ENCODE measurements around the gene B3GALT2.
A peak's percentile ranks its signal among the peaks of the same experiment; 100 is the strongest.

B3GALT2 gene

DNA sequence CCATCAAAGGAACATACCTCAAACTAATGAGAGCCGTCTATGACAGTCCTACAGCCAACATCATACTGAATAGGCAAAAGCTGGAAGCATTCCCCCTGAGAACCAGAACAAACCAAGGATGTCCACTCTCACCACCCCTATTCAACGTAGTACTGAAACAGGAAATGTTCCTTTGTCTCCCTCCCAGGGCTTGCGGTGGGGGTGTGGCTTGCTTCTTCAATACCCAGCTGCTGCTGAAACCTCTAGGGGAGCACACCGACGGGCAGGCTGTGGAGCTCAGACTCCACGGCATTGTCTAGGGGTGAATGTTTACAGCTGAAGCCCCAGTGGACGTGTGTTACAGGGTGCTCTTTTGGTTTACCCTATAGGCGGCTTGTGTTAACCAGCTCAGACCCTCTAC, 30.5 kb upstream of the B3GALT2 start:
- TF ChIP-seq, protein P1, sequence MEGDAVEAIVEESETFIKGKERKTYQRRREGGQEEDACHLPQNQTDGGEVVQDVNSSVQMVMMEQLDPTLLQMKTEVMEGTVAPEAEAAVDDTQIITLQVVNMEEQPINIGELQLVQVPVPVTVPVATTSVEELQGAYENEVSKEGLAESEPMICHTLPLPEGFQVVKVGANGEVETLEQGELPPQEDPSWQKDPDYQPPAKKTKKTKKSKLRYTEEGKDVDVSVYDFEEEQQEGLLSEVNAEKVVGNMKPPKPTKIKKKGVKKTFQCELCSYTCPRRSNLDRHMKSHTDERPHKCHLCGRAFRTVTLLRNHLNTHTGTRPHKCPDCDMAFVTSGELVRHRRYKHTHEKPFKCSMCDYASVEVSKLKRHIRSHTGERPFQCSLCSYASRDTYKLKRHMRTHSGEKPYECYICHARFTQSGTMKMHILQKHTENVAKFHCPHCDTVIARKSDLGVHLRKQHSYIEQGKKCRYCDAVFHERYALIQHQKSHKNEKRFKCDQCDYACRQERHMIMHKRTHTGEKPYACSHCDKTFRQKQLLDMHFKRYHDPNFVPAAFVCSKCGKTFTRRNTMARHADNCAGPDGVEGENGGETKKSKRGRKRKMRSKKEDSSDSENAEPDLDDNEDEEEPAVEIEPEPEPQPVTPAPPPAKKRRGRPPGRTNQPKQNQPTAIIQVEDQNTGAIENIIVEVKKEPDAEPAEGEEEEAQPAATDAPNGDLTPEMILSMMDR (IDR thresholded peaks at IDR 0.05; ENCODE audit: insufficient read depth, low read depth, low read length, missing control alignments), result no peak
- no peak overlapping the region for H3K4me3 ChIP-seq (ENCODE audit: low read depth, low read length)
- DNase-seq (ENCODE audit: low read depth), result peak; percentile 10

DNA sequence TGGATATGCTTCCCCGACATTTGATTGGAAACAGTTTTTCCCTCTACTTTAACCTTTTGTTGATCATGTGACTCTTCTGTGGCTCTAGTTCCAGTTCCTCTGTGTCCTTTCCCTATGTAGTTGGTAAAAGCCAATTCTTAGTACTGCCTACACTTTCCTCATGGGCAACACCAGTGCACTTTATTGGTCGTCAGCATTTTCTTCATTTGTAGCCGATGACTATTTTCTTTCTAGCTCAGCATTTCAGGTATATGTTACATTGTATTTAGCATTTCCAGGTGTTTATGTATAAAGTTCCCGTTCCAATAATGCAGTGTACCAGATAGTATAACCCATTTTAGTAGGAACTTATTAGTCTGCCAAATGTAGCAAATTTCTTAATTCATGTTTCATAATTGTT, 27.6 kb upstream of the B3GALT2 start:
- TF ChIP-seq, protein P1 (IDR thresholded peaks at IDR 0.05; ENCODE audit: insufficient read depth, low read depth, low read length, missing control alignments), result no peak

DNA sequence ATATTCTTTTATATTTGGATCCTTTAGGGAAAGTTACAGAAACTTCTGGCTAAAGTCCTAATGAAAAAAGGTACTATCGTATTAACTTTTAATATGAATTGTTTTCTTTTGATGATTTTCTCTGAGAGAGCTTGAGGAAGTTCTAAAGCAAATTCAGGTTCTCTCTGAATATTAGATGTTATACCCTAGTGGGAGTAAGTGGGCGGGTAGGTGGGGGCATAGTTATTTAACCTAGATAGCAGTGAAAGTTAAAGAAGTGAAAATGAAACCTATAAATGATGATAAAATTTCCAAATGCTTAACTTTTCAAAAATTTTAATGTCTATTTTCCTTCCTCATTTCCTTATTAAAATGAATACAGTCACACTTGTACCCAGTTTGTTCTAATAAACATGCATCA, 26.2 kb upstream of the B3GALT2 start:
- TF ChIP-seq, protein P1 (IDR thresholded peaks at IDR 0.05; ENCODE audit: insufficient read depth, low read depth, low read length, missing control alignments), result no peak
- no peak overlapping the region for H3K4me3 ChIP-seq (ENCODE audit: low read depth, low read length)
- DNase-seq (ENCODE audit: low read depth), result no peak

More for the DNA sequence above, 27.6 kb upstream of the B3GALT2 start:
- no peak for DNase-seq (ENCODE audit: low read depth)
- no peak overlapping the region for H3K4me3 ChIP-seq (ENCODE audit: low read depth, low read length)

DNA sequence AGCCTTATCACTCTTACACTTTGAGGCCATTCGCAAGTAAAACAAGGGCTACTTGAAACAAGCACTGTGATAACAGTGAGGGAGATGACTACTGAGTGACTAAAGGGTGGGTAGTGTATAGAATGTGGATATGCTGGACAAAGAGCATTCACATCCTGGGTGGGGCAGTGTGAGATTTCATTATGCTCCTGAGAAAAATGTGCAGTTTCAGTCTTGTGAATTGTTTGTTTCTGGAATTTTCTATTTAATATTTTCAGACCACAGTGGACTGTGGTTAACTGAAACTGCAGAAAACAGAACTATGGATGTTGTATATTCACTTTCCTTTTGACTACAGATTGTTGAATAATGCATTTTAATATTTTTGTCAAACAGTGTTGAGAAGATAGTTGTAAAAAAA, 25.1 kb upstream of the B3GALT2 start:
- peak; percentile 19 for DNase-seq (ENCODE audit: low read depth)
- TF ChIP-seq, protein P1 (IDR thresholded peaks at IDR 0.05; ENCODE audit: insufficient read depth, low read depth, low read length, missing control alignments), result no peak
- no peak overlapping the region for H3K4me3 ChIP-seq (ENCODE audit: low read depth, low read length)

DNA sequence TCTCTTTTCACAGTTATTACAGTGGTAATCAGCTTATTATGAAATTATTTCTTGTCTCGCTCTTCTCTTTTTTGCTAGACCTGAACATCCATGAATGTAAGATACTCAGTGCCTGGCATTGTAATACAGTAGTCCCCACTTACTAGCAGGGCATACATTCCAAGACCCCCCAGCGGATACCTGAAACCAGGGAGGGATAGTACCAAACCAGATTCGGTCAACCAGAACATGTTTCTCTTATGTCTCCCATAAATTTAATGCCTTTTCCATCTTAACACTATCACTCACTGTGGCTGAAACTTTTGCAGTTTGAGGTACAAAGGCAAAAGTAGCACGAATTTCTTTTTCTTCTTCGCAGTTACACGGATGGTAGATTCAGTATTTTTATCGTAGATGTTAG, 24.6 kb upstream of the B3GALT2 start:
- no peak overlapping the region for H3K4me3 ChIP-seq (ENCODE audit: low read depth, low read length)
- no peak for DNase-seq (ENCODE audit: low read depth)
- TF ChIP-seq, protein P1 (IDR thresholded peaks at IDR 0.05; ENCODE audit: insufficient read depth, low read depth, low read length, missing control alignments), result no peak

DNA sequence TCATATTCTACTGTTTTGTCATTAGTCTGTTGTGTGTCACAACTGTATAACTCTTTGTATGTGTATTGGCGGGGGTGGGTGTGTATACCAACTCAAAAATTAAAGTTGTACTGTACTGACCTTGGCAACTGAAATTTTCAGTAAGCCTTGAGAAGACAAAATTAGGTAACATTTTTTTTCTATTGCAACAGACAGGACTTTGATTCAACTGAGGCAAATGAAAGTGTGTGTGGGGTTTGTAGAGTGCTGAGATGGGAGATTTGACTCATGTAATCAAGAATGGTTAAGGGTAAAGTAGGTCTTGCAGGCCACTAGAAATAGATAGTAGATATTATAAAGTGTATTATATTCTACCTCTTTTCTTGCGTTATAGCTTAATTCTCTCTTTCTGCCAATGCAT, 14.6 kb upstream of the B3GALT2 start:
- no peak for DNase-seq (ENCODE audit: low read depth)
- TF ChIP-seq, protein P1 (IDR thresholded peaks at IDR 0.05; ENCODE audit: insufficient read depth, low read depth, low read length, missing control alignments), result no peak
- no peak overlapping the region for H3K4me3 ChIP-seq (ENCODE audit: low read depth, low read length)

DNA sequence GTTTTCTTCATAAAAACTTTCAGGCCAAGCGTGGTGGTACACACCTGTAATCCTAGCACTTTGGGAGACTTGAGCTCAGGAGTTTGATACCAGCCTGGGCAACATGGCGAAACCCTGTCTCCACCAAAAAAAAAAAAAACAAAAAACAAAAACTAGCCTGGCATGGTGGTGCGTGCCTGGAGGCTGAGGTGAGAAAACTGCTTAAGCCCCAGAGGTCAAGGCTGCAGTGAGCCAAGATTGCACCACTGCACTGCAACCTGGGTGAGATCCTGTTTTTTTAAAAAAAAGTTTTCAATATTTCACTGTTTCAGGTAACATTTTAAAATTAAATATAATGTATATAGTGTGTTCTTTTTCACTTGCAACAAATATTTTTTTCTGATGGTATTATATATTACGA, 13.5 kb upstream of the B3GALT2 start:
- no peak overlapping the region for H3K4me3 ChIP-seq (ENCODE audit: low read depth, low read length)
- DNase-seq (ENCODE audit: low read depth), result no peak
- TF ChIP-seq, protein P1 (IDR thresholded peaks at IDR 0.05; ENCODE audit: insufficient read depth, low read depth, low read length, missing control alignments), result no peak

All from GM12865 (cell line).